Pulmonary artery endothelial cell (primary cell): ENCODE measurements around the gene STUB1. TPM values are rescaled to one million over a fixed set of nuclear protein-coding genes. Genes with fewer than 3 reads are reported as not detected.
A peak's percentile ranks its signal among the peaks of the same experiment; 100 is the strongest.

Source experiments
- DNase-seq: peaks from one replicate; pipeline ENCODE4 v3.0.0-alpha.2; 2011; ENCODE audit warnings: low read depth, low spot score
- total RNA-seq: library from RNA; depleted of rRNA; stranded (reverse); fragments of >200 nt; gene quantifications from 2 replicates; pipeline ENCODE4 v1.2.3, GENCODE V29; 2014

The STUB1 gene
- total RNA-seq, 1 donor from 2014 or later, result 146 TPM

DNA sequence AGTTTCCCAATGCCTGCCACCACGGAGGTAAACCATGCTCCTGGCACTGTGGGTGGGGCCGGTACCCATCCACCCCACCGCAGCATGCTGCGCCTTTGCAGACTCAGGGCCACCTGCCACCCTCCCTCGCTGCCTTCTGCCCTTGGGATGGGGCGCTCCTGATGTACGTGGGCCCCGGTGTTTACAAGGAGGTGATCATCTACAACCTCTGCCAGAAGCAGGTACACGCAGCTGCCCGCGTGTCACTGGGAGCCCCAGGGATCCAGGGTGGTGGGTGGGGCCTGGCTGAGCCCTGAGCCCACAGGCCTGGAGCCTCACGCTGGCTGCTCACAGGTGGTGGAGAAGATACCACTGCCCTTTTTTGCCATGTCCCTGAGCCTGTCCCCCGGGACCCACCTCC is 13.6 kb upstream of the STUB1 start:
- no peak for DNase-seq

DNA sequence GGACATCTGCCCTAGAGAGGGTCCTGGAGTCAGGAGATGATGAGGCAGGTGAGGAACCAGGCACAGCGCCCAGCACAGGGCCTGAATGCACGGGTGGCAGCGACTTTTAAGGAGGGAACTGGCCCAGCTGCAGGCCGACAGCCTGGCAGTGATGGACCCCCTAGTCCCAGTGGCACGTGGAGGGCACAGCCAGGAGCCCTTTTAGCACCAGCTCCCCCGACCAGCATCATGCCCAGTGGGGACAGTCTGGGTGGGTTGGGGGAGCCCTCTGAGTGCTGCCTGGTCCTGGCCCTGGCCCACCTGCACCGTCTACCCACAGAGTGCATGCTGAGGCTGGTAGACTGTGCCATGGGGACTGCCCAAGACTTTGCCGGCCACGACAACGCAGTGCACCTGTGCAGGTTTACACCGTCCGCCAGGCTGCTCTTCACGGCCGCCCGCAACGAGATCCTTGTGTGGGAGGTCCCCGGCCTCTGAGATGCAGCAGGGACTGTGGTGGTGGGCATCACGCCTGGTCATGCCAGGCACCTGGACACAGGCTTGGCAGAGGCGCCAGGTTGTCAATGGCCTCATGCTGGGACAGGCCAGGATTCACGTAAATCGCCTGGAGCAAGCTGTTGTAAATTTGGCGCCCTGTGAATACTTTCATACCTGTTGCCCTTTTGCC is 13.0 kb upstream of the STUB1 start:
- DNase-seq, result no peak

DNA sequence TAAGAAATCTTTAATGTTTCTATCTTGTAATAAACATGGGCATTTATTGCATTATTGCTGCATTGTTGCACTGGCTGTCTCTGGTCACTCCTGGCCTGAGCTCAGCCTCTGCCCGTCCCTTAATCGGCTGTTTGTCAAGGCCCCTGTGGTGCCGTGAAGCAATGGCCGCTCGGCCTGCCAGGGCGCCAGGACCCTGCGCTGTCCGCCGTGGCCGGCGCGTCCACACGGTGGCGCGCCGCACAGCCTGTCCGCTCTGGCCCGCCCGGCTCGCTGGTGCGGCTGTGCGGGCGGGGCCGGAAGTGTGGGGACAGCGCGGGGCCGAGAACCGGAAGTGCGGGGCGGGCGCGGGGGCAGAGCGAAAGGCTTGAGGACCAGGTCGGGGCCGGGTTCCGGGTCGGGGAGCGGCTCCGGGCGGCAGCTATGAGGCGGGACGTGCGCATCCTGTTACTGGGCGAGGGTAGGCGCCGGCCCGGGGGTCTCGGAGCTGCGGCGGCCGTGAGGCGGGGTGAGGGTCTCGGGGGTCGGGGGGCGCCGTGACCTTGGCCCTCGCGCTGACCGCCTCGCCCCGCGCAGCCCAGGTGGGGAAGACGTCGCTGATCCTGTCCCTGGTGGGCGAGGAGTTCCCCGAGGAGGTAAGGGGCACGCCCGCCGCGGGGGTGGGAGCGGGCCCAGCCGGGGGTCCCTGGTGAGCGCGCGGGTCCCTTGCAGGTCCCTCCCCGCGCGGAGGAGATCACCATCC is 12.3 kb upstream of the STUB1 start, which contains the start of gene RHOT2:
RHOT2 (plus strand) TSS at position 353 of the 739 bp plus-strand sequence; CDS start at position 421, 68 bp downstream.
- DNase-seq, result peak; percentile 44

DNA sequence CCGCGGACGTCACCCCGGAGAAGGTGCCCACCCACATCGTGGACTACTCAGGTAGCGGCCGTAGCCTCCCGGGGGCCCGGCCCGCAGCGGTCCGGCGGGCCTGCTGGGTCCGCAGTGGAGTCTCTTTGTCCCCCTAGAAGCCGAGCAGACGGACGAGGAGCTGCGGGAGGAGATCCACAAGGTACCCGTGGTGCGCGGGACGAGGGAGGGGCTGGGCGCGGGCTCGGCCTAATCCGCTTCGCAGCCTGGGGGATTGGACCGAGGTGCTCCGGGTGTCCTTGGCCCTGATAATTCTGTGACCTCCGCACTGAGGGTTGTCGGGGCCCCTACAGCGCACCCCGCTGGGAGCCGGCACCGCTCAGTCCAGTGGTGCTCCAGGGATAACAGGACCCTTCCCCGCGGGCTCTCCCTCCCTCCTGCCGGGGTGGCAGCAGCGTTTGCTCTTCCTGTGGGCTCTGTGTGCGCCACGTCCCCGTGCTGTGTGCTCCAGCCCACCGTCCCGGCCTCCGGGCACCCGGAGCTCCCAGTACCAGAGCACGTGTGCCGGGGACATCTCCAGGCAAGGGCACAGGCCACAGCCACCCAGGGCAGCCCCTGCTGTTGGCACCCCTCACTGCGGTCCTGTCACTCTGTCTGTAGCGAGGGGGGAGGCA is 11.6 kb upstream of the STUB1 start:
- DNase-seq, result no peak

DNA sequence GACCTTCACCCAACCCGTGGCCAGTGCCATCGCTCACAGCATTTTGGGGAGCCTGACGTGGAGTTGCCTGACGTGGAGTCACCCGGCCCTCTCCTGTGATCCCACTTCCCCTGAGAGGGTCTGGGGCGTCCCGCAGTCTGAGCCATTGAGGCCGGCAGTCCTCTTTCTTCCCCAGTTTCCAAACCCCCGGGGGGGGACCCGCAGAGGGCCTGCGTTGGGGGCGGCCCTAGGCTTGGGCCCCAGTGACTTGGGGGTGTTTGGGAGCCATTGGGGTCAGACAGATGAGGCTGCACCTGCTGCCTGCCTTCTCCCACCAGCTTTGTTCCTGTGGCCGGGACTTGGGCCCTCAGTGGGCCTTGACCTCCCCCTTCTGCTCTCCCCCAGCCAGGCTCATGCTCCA is 10.5 kb upstream of the STUB1 start:
- DNase-seq, result no peak

DNA sequence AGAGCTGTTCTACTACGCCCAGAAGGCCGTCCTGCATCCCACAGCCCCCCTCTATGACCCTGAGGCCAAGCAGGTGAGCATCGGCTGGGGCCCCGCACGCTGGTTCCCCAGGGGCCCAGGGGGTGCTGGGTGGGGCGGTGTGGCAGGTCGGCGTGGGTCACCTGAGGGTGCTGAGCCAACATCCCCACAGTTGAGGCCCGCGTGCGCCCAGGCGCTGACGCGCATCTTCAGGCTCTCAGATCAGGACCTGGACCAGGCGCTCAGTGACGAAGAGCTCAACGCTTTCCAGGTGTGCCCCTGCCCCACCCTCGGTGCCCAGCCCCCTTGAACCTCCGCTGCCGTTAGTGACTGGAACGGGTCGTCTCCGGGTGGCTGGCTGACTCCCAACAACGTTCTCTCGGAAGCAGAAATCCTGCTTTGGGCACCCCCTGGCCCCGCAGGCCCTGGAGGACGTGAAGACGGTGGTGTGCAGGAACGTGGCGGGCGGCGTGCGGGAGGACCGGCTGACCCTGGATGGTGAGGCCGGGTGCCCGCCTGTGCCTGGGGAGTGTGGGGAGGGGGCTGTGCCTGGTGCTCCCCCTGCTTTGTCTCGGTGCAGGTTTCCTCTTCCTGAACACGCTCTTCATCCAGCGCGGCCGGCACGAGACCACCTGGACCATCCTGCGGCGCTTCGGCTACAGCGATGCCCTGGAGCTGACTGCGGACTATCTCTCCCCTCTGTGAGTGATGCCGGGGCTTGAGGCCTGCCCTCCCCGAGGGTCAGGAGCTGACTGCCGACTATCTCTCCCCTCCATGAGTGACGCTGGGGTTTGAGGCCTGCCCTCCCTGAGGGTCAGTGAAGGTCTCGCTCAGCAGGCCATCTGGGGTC is 9.5 kb upstream of the STUB1 start:
- no peak for DNase-seq

DNA sequence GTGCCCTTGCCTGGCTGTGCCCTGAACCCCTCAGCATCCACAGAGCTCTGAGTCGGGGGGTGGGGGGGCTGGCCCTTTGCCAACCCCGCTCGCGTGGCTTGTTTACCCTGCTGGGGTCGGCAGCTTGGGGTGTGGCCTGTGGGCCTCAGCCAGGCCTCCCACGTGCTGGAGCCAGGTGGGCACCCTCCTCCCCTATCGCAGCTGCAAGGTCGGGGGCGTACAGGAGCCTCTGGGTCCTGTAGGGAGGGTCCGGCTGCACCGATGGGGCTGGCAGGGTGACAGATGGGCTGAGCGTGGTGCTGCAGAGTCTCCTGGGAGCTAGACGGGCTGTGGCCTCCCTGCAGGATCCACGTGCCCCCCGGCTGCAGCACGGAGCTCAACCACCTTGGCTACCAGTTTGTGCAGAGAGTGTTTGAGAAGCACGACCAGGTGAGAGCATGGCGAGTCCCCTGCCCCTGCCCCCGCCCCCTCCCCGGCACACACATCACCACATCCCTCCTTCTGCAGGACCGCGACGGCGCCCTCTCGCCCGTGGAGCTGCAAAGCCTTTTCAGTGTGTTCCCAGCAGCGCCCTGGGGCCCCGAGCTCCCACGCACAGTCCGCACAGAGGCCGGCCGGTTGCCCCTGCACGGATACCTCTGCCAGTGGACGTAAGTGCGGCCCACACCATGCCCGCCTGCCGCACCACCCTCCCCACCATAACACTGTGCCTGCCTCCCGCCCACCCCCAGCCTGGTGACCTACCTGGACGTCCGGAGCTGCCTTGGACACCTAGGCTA is 8.7 kb upstream of the STUB1 start:
- no peak for DNase-seq

DNA sequence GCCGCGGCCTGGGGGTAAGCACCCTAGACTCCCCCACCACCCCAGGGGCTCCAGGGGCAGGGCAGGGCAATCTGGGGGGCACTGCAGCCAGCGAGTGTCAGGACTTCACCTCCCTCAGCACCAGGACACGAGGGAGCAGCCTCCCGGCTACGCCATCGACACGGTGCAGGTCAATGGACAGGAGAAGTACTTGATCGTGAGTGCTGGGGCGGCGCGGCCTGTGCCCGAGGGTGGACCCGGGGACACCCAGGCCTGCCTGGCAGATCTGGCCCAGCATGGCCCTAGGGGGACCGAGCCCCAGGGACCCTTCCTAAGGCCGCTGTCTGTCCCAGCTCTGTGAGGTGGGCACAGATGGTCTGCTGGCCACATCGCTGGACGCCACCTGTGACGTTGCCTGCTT is 7.8 kb upstream of the STUB1 start:
- no peak for DNase-seq

DNA sequence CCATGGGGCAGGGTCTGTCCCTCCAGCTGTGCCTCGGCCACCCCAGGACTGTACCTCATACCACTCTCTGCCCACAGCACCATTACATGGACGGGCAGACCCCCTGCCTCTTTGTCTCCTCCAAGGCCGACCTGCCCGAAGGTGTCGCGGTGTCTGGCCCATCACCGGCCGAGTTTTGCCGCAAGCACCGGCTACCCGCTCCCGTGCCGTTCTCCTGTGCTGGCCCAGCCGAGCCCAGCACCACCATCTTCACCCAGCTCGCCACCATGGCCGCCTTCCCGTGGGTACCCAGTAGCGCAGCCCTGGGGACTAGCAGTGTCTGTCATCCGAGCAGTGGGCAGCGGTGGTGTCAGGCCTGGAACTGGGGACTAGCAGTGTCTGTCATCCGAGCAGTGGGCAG is 7.4 kb upstream of the STUB1 start:
- no peak for DNase-seq

DNA sequence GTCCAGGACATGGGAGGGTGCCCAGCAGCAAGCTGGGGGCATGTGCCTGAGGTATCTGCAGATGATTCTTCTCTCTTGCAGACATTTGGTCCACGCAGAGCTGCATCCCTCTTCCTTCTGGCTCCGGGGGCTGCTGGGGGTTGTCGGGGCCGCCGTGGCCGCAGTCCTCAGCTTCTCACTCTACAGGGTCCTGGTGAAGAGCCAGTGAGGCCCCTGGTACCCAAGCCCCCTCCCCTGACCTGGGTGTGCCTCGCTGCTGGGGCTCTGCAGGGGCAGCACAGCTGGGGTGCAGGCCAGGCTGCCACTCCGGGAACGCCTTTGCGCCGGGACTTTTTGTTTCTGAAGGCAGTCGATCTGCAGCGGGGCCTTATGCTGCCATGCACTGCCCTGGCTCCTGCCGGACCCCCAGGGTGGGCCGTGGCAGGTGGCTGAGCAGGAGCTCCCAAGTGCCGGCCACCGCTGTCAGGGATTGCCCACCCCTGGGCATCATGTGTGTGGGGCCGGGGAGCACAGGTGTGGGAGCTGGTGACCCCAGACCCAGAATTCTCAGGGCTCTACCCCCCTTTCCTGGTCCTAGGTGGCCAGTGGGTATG is 6.7 kb upstream of the STUB1 start:
- no peak for DNase-seq

DNA sequence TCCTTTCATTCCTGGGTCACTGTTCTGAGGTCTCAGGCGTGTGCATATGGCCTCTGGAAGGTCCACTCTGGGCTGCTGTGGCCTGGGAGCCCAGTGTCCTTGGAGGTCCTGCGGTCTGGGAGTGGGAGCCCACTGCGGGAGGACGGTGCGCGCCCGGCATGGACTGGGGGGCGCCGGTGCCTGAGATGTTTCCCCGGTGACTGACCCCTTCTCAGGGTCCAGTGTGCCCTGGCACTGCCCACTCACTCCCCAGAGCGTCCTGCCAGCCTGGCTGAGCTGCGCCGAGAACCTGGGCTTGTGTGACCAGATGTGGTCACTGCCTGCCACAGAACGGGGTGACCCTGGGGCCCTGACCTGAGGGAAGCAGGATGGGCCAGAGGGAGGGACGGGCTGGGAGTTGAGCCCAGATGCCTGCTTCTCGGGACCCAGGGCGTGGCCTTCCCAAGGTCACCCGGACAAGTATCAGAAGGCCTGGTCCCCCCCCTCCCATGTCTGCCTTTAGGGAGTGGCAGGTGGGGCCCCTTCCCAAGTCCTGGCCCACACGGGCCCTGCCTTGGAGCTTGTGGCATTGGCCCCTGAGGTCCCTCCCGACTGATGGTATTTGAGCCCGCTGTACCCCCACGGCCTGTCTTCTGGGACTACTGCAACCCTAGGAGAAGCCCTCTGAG is 5.9 kb upstream of the STUB1 start:
- no peak for DNase-seq

DNA sequence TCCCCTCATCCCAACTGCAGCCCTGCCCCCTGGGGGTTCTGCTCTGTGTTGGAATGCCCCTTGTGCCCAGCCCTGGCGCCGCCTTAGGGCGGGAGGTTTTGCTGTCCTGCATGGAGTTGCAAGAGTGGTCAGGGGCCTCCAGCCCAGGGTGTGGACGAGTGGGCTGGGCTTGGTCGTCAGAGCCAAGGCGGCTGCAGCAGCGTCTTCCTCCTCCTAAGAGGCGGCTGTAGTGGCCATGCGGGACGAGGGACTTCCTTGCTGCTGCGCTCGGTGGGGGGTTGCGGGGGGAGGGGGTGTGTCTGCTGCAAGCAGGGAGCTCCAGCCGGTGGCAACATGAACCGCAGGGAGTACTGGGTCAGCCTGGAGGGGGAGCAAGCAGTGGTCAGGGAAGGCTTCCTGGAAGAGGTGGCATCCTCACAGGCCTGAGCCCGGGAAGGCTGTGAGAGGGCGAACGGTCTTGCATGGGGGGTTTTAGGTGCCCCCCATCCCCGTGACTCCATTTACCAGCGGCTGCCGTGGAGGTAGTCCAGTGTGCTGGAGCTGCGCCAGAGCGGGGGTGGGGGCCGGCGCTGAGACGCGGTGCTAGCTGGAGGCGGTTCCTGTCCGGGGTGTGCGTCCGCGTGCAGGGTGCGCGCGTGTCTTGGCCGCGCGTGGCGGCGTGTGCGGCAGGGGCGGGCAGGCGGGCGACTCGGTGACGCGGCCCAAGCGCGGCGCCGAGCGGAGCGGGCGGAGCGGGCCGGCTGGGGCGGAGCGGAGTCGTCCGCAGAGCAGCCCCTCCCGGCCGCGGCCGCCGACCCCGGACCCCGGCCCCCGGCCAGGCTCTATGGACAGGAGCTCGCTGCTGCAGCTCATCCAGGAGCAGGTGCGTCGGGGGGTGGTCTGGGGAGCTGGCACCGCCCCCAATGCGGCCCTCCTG is 5.0 kb upstream of the STUB1 start, which contains the start of gene RHBDL1:
RHBDL1 (plus strand) TSS at position 704 of the 916 bp plus-strand sequence; CDS start at position 824, 120 bp downstream.
- no peak for DNase-seq

DNA sequence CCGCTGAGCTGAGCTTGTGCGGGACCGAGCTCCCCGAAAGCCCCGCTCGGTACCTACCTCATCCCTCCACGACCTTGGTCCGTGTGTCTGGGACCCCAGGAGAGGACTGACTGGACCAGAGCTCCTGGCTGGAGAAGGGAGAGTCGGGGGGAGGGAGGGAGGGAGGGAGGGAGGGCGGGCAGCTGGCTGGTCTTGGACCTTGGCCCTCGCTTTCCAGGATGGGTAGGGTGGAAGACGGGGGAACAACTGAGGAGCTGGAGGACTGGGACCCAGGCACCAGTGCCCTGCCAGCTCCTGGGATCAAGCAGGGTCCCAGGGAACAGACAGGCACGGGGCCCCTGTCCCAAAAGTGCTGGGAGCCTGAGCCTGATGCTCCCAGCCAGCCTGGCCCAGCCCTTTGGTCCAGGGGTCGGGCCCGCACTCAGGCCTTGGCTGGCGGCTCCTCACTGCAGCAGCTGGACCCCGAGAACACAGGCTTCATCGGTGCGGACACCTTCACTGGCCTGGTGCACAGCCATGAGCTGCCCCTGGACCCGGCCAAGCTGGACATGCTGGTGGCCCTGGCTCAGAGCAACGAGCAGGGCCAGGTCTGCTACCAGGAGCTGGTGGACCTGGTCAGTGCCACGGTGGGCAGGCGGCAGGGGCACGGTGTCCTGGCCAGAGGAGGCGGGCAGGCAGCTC is 4.2 kb upstream of the STUB1 start:
- no peak for DNase-seq

DNA sequence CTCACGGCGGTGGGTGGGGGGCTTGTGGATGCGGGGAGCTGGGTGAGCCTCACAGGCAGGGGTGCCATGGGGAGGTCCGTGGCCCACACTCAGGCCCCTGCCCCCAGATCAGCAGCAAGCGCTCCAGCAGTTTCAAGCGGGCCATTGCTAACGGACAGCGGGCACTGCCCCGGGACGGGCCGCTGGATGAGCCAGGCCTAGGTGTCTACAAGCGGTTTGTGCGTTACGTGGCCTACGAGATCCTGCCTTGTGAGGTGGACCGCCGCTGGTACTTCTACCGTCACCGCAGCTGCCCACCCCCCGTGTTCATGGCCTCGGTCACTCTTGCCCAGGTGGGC is 3.7 kb upstream of the STUB1 start:
- DNase-seq, result no peak

DNA sequence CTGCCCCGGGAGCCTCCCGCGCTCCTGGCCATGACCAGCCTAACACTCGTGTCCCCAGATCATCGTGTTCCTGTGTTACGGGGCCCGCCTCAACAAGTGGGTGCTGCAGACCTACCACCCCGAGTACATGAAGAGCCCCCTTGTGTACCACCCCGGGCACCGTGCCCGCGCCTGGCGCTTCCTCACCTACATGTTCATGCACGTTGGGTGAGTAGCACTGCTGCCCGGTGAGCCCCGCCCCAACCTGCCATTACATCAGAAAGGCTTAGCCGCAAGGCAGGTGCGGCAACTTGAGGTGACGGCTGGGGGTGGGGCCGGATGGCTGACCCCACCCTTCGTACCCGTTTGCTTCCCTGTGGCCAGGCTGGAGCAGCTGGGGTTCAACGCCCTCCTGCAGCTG is 3.3 kb upstream of the STUB1 start:
- DNase-seq, result no peak

DNA sequence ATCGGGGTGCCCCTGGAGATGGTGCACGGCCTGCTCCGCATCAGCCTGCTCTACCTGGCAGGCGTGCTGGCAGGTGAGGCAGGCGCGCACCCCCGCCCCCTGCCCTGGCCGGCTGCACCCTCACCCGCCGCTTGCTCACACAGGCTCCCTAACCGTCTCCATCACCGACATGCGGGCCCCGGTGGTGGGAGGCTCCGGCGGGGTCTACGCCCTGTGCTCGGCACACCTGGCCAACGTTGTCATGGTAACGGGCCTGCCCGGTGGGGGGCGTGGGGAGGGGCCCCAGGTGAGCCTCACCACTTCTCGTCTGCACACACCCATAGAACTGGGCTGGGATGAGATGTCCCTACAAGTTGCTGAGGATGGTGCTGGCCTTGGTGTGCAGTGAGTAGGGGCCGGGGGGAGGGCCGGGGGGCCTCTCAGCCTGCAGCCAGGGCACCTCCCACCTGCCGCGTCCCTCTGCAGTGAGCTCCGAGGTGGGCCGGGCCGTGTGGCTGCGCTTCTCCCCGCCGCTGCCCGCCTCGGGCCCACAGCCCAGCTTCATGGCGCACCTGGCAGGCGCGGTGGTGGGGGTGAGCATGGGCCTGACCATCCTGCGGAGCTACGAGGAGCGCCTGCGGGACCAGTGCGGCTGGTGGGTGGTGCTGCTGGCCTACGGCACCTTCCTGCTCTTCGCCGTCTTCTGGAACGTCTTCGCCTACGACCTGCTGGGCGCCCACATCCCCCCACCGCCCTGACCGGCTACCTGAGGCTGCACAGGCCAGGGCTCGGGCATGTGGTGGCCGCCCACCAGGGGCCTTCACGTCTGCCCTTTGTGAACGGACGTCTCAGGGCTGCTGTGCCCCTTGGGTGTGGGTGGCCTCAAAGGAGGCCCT is 2.7 kb upstream of the STUB1 start:
- no peak for DNase-seq

DNA sequence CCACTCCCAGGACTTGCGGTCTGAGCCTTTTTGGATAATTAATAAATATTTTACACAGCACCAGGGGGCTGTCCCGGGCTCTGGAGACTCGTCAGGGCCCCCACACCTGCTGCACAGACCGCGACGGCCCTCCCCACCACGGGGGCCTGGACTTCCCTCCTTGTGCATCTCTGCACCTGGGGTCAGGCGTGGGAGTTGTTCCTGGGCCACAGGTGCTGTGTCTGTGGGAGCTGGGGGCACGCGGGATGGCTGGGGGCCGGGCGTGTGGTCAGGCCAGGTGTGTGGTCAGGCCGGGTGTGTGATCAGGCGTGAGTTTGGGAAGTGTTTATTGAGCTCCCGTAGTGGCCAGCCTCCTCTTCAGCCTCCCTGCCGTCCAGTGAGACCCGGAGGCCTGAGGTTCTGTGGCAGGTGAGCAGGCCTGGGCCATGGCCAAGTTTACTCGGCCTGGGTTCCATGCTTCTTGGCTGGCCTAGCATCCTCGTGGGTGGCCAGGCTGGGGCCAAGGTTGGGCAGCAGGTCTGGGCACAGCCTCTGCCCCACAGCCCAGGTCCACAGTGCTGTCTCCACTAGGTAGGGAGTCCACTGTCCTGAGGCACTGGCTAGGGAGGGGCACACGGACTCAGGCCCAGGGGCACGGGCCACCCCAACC is 1.9 kb upstream of the STUB1 start:
- no peak for DNase-seq
